Measurements from ENCODE around the gene SLC25A29. TPM values are rescaled to one million over a fixed set of nuclear protein-coding genes. Genes with fewer than 3 reads are reported as not detected.
"Not testable (repeated sequence)": the region's sequence is repeated elsewhere in the genome, so short reads cannot be mapped to it uniquely, and the experiment has no call there.

SLC25A29 gene
- total RNA-seq, 1 experiment from 2014 or later = 33.9 TPM

DNA sequence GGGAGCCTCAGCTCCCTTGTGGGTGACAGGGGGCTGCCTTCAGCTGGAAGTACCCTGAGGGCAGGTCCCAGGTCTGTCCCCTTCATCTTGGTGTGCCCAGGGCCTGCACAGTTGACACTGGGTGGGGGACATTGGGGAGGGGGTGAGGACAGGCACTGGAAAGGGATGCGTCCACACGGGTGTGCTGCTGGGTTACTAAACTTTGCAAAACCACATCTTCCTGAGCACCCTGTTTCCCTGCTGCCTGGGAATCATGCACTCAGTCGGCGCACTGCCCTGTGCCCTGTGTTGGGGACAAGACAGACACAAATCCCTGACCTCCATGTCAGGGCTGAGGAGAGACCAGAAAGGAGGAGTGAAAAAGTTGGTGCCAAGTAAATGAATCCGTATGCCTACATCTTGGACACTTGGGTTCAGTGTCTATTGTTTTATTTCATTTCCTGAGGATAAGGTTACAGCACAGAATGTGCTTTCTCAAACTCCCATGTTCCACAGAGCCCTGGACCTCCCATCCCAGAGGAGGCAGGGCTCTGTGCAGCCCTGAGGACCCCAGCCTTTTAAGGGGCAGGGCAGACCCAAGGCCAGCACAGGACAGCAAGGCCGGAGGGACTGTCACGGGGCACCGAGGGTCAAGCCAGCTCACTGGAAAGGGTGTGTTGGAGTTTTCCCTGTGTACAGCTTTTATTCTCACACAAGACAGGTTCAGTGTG is 2.9 kb upstream of the SLC25A29 start:
- H3K27ac Mint-ChIP-seq (ENCODE audit: low read depth, unreplicated experiment) = no peak overlapping the region
- TF ChIP-seq CTCF (IDR thresholded peaks at IDR 0.05; ENCODE audit: unreplicated experiment) = no peak
- no peaks in the 10 kb centered on the region for H3K36me3 Mint-ChIP-seq (ENCODE audit: insufficient read depth, unreplicated experiment)
- CTCF ChIA-PET = interaction anchor here (0.6 to 1.3 kb wide), 3 partner anchors 8 to 11 kb away, joined by 3 to 4 read pairs (median 3); no protein-coding TSS in a partner anchor
- H3K9me3 Mint-ChIP-seq (ENCODE audit: unreplicated experiment) = no peaks in the 10 kb centered on the region
- DNase-seq (ENCODE audit: unreplicated experiment) = no peak
- no peaks in the 10 kb centered on the region for H3K27me3 Mint-ChIP-seq (ENCODE audit: insufficient read depth, unreplicated experiment)
- POLR2A ChIA-PET = interaction anchor here (0.6 to 1.2 kb wide), 4 partner anchors 14 to 318 kb away, joined by 3 to 5 read pairs (median 4); a partner anchor contains a TSS
- H3K4me1 Mint-ChIP-seq (ENCODE audit: insufficient read depth, unreplicated experiment) = peaks cover 23% of the 10 kb centered on the region
- BruUV-seq (replicated peaks) = no TSS peak
- no peak overlapping the region for H3K4me3 Mint-ChIP-seq (ENCODE audit: unreplicated experiment)
- intact Hi-C loops (cut with micrococcal nuclease) = no loop called here

- H3K36me3 Mint-ChIP-seq (ENCODE audit: insufficient read depth, unreplicated experiment); H3K4me3 Mint-ChIP-seq (ENCODE audit: unreplicated experiment); H3K27ac Mint-ChIP-seq (ENCODE audit: low read depth, unreplicated experiment); H3K9me3 Mint-ChIP-seq (ENCODE audit: unreplicated experiment); intact Hi-C loops (cut with micrococcal nuclease); BruUV-seq (replicated peaks); H3K27me3 Mint-ChIP-seq (ENCODE audit: insufficient read depth, unreplicated experiment); DNase-seq (ENCODE audit: unreplicated experiment): not testable (repeated sequence)
- H3K4me1 Mint-ChIP-seq (ENCODE audit: insufficient read depth, unreplicated experiment) = peaks cover 23% of the 10 kb centered on the region
- CTCF ChIA-PET = interaction anchor here (0.7 to 1.3 kb wide), 4 partner anchors 9 to 186 kb away, joined by 3 to 5 read pairs (median 4); no protein-coding TSS in a partner anchor
- POLR2A ChIA-PET = interaction anchor here (0.6 kb wide), 1 partner anchor 13 kb away, joined by 3 read pairs; no protein-coding TSS in a partner anchor
Observed at GRCh38 chr14:100308427-100308792, 2.2 kb upstream of the SLC25A29 start.

DNA sequence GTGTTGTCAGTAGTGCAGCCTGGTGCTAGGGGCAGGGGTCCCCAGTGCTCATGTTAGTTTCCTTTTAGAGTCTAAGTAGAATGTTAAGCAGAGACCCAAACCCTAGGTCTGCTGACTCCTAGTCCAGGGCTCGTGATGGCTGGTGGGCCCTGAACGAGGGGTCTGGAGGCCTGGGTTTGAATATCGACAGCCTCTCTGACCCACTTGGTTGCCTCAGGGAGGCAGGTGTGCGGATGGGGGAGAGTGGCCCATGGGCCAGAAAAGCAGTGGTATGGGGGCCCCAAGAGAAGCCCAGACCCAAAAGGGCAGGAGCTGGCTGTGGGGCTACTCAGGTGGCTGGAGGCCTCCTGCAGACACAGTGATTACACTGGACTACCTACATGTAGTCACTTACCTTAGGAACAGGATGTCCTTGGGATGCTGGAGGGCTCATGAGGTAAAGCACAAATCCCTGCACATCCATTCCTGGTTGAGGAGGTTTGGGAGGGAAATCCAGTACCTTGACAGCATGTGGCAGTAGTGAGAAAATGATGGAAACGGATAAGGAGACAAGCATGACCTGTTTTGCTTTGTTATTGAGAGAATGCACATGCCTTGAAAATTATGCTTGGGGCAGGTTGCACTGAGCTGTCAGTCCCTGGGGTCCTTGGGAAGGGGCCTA is 1.7 kb upstream of the SLC25A29 start:
- CTCF ChIA-PET = interaction anchor here (0.7 to 1.3 kb wide), 4 partner anchors 9 to 185 kb away, joined by 3 to 5 read pairs (median 4); no protein-coding TSS in a partner anchor
- no peak for TF ChIP-seq CTCF (IDR thresholded peaks at IDR 0.05; ENCODE audit: unreplicated experiment)
- intact Hi-C loops (cut with micrococcal nuclease) = no loop called here

GRCh38 chr14:100306998-100307765 is 938 bp upstream of the SLC25A29 start:
- Mint-ChIP-seq H3K27ac (ENCODE audit: low read depth, unreplicated experiment) (no peak overlapping the region), H3K9me3 (ENCODE audit: unreplicated experiment) (no peaks in the 10 kb centered on the region), H3K27me3 (ENCODE audit: insufficient read depth, unreplicated experiment) (no peaks in the 10 kb centered on the region), H3K4me3 (ENCODE audit: unreplicated experiment) (peak overlapping the region; percentile 87), H3K4me1 (ENCODE audit: insufficient read depth, unreplicated experiment) (peaks cover 32% of the 10 kb centered on the region), H3K36me3 (ENCODE audit: insufficient read depth, unreplicated experiment) (peaks cover 5% of the 10 kb centered on the region)
- no TSS peak for BruUV-seq (replicated peaks)
- ChIA-PET CTCF (interaction anchor here (1.3 kb wide), 1 partner anchor 19 kb away, joined by 4 read pairs; no protein-coding TSS in a partner anchor), POLR2A (interaction anchor here (1.1 kb wide), 1 partner anchor 71 kb away, joined by 4 read pairs; no protein-coding TSS in a partner anchor)
- TF ChIP-seq CTCF (IDR thresholded peaks at IDR 0.05; ENCODE audit: unreplicated experiment) = no peak
- DNase-seq (ENCODE audit: unreplicated experiment) = no peak
- intact Hi-C loops (cut with micrococcal nuclease) = no loop called here

More for the DNA sequence above, 1.7 kb upstream of the SLC25A29 start:
- Mint-ChIP-seq H3K4me1 (ENCODE audit: insufficient read depth, unreplicated experiment) (peaks cover 26% of the 10 kb centered on the region), H3K27ac (ENCODE audit: low read depth, unreplicated experiment) (no peak overlapping the region), H3K4me3 (ENCODE audit: unreplicated experiment) (peak overlapping the region; percentile 87), H3K36me3 (ENCODE audit: insufficient read depth, unreplicated experiment) (peaks cover 5% of the 10 kb centered on the region), H3K27me3 (ENCODE audit: insufficient read depth, unreplicated experiment) (no peaks in the 10 kb centered on the region), H3K9me3 (ENCODE audit: unreplicated experiment) (no peaks in the 10 kb centered on the region)
- POLR2A ChIA-PET = no interaction called here
- no TSS peak for BruUV-seq (replicated peaks)
- no peak for DNase-seq (ENCODE audit: unreplicated experiment)
